Fibroblast of skin of left biceps (primary cell): Measurements from ENCODE around the gene SLC25A1.

ENCODE experiments used
- DNase-seq, 2 experiments: peaks; one replicate each; pipeline ENCODE4 v3.0.0-alpha.2; 2013; ENCODE audit warnings: low read depth in 2 of 2

The SLC25A1 gene

GRCh38 chr22:19181786-19182471 is 3.4 kb upstream of the SLC25A1 start:
- DNase-seq: no peak

- DNase-seq: no peak
Measured at GRCh38 chr22:19180740-19181410, 2.3 kb upstream of the SLC25A1 start.

GRCh38 chr22:19180234-19180633 is 1.7 kb upstream of the SLC25A1 start:
- DNase-seq: no peak

- DNase-seq: peak in 1 of 2 experiments; percentile 41
Measured at GRCh38 chr22:19179497-19180048, 1.0 kb upstream of the SLC25A1 start.

- DNase-seq: no peak
Measured at GRCh38 chr22:19178065-19178656, 375 bp downstream of the SLC25A1 start.

- no peak for DNase-seq
Measured at GRCh38 chr22:19177164-19178064, 1.1 kb downstream of the SLC25A1 start.

- no peak for DNase-seq
Measured at GRCh38 chr22:19176732-19177131, 1.8 kb downstream of the SLC25A1 start.

- no peak for DNase-seq
Measured at GRCh38 chr22:19176175-19176643, 2.3 kb downstream of the SLC25A1 start.

GRCh38 chr22:19175602-19176174 is 2.8 kb downstream of the SLC25A1 start:
- no peak for DNase-seq

GRCh38 chr22:19175026-19175601 is 3.4 kb downstream of the SLC25A1 start:
- DNase-seq: no peak

GRCh38 chr22:19174106-19175025 is 4.2 kb downstream of the SLC25A1 start:
- no peak for DNase-seq

- DNase-seq: no peak
Measured at GRCh38 chr22:19173047-19174035, 5.2 kb downstream of the SLC25A1 start.

GRCh38 chr22:19172213-19173046 is 6.1 kb downstream of the SLC25A1 start:
- DNase-seq: no peak

GRCh38 chr22:19169947-19170318 is 8.6 kb downstream of the SLC25A1 start:
- no peak for DNase-seq

- DNase-seq: no peak
Measured at GRCh38 chr22:19169002-19169946, 9.3 kb downstream of the SLC25A1 start.

- no peak for DNase-seq
Measured at GRCh38 chr22:19168088-19168890, 10.2 kb downstream of the SLC25A1 start.
